Right atrium auricular region (tissue), 2 donors: ENCODE data around the gene ERICH3. TPM values are rescaled to one million over a fixed set of nuclear protein-coding genes. Genes with fewer than 3 reads are reported as not detected.
"Not testable (repeated sequence)": the region's sequence is repeated elsewhere in the genome, so short reads cannot be mapped to it uniquely, and the experiment has no call there.

Experiments
- DNase-seq: peaks from one replicate; pipeline ENCODE4 v3.0.0-alpha.2; 2019; ENCODE audit warnings: low spot score
- H3K27ac ChIP-seq, 2 donors: fragments of 200-600 bp; sonication (generic); 1 replicate in 1 of 2; 2 replicates in 1 of 2; pipeline ENCODE4 v1.5.1; 2016 to 2019
- H3K27me3 ChIP-seq, 2 donors: fragments of 200-600 bp; sonication (generic); one replicate each; pipeline versions ENCODE4 v1.5.1 to v1.6.0; 2017 to 2019
- H3K36me3 ChIP-seq: fragments of 200-600 bp; sonication (generic); one replicate; pipeline ENCODE4 v1.5.1; 2016
- H3K4me1 ChIP-seq, 2 donors: fragments of 200-600 bp; sonication (generic); one replicate each; pipeline versions ENCODE4 v1.5.1 to v1.6.0; 2017 to 2019
- H3K4me3 ChIP-seq, 2 donors: fragments of 200-600 bp; sonication (generic); 1 replicate in 1 of 2; 2 replicates in 1 of 2; pipeline ENCODE4 v1.5.1; 2017 to 2019; ENCODE audit warnings: mild to moderate bottlenecking in 1 of 2, moderate library complexity in 1 of 2
- H3K9me3 ChIP-seq, 2 donors: fragments of 200-600 bp; sonication (generic); one replicate each; pipeline ENCODE4 v1.5.1; 2019
- CTCF ChIP-seq, 2 donors: fragments of 200-600 bp; sonication (generic); IDR thresholded peaks; one replicate each; pipeline ENCODE4 v1.5.1; 2019; ENCODE audit warnings: antibody characterized with exemption in 2 of 2
- total RNA-seq, 2 donors: library from RNA; depleted of rRNA; stranded (reverse); fragments of >200 nt; gene quantifications; one replicate each; pipeline ENCODE4 v1.1.0, GENCODE V29; 2016

Gene ERICH3
- total RNA-seq, 2 donors from 2014 or later = 0.07 TPM; not detected in 1

GRCh38 chr1:74677926-74678325 lies 4.3 kb upstream of the ERICH3 start:
- no peak overlapping the region for H3K4me3 ChIP-seq
- no peak for DNase-seq
- H3K27me3 ChIP-seq = no peaks in the 10 kb centered on the region
- no peak for TF ChIP-seq CTCF (IDR thresholded peaks at IDR 0.05)
- no peaks in the 10 kb centered on the region for H3K4me1 ChIP-seq
- no peaks in the 10 kb centered on the region for H3K36me3 ChIP-seq
- H3K27ac ChIP-seq = no peak overlapping the region
- no peaks in the 10 kb centered on the region for H3K9me3 ChIP-seq

DNA sequence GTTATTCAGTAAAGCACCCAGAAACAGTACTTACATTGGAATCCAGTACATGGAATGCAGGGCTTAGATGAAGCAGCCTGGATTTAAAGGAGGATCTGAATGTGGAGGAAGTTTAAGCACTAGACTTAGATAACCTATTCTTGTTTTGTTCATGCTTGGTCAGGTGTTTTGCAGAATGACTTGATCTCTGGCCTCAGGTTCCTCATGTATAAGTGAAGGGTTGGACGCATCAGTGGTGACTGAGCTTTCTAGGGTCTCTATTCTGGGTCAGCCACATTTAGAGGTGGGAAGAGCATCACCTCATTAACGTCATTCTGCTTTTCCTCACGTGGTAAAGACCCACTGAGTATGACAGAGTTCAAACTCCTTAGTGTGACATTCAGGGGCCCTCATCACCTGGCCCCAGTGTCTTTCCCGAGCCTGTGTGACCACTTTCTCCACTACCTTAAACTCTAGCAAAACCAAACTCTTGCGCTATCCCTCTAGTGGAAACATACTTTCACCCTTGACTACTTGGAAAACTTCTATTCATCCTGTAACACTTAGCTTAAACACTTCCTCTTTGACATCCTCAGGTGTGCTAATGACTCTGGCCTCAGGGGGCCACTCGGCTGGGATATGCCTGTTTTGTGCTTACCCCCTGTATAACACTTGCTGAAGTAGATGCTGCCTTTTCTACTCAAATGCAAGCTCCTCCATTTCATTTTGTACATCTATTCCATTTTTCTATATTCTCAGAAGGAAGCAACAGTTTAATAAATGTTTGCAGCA lies 871 bp upstream of the ERICH3 start:
- DNase-seq = no peak
- peaks cover 0 to 9% of the 10 kb centered on the region in 2 donors for H3K9me3 ChIP-seq
- H3K36me3 ChIP-seq = no peaks in the 10 kb centered on the region
- no peak for TF ChIP-seq CTCF (IDR thresholded peaks at IDR 0.05)
- H3K27ac ChIP-seq = no peak overlapping the region
- H3K27me3 ChIP-seq = no peaks in the 10 kb centered on the region
- H3K4me3 ChIP-seq = no peak overlapping the region
- H3K4me1 ChIP-seq = no peaks in the 10 kb centered on the region

- H3K4me1 ChIP-seq, H3K9me3 ChIP-seq, H3K36me3 ChIP-seq, DNase-seq, H3K27ac ChIP-seq, H3K27me3 ChIP-seq, H3K4me3 ChIP-seq: not testable (repeated sequence)
Measured at GRCh38 chr1:74670866-74671265, 2.7 kb downstream of the ERICH3 start.

DNA sequence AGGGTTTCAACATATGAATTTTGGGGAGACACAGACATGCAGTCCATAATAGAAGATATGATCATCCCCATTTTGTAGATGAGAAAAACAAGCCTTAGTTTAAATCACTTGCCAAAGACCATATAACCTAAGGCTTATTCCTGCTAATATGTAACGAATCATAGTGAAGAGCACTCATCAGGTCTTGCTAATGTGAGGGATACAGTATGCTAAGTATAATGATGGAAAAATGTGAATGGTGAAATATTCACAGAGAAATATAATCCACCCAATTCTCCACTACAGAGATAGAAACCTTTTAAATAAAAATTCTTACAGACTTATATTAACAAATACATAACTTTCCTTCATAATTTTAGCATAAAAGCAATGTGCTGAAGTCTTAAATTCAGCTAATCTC lies 18.9 kb downstream of the ERICH3 start:
- H3K9me3 ChIP-seq = no peaks in the 10 kb centered on the region
- no peaks in the 10 kb centered on the region for H3K27me3 ChIP-seq
- no peak overlapping the region for H3K4me3 ChIP-seq
- no peaks in the 10 kb centered on the region for H3K4me1 ChIP-seq
- no peak for TF ChIP-seq CTCF (IDR thresholded peaks at IDR 0.05)
- no peaks in the 10 kb centered on the region for H3K36me3 ChIP-seq
- H3K27ac ChIP-seq = no peak overlapping the region
- no peak for DNase-seq

DNA sequence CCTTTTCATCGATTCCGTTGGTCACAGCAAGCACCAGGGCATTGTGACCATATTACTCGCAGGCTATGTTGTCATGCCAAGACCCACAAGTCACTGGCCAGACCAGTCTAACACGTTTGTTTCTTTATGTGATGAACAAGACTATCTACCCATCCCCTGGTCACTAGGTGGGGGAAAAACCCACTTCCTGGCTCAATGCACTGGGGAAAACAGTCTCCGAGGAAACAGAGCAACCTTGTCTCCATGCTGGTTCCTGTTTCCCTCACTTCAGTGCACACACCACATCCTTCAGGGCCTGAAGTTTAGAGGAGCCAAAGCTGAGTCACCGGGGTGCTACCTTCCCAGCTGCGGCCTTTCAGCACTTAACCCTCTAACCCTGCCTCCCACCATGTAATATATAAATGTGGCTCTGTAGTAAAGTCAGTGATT lies 20.9 kb downstream of the ERICH3 start:
- TF ChIP-seq CTCF (IDR thresholded peaks at IDR 0.05) = no peak
- Histone ChIP-seq H3K4me1 (no peaks in the 10 kb centered on the region), H3K27ac (no peak overlapping the region), H3K27me3 (no peaks in the 10 kb centered on the region), H3K4me3 (no peak overlapping the region), H3K9me3 (no peaks in the 10 kb centered on the region), H3K36me3 (no peaks in the 10 kb centered on the region)
- no peak for DNase-seq

DNA sequence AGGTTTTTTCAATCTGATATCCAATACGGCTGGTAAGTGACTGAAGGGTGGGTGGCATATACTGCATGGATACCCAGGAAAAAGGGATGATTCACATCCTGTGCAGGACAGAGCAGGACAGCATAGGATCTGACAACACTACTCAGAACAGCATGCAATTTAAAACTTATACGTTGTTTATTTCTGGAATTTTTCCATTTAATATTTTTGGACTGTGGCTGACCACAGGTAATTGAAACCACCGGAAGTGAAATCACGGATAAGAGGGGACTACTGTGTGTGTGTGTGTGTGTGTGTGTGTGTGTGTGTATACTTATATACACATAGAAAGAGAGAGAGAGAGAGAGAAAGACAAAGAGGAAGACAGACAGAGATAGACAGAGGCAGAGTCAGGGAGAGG lies 23.0 kb downstream of the ERICH3 start:
- Histone ChIP-seq H3K4me3 (no peak overlapping the region), H3K27me3 (no peaks in the 10 kb centered on the region), H3K27ac (no peak overlapping the region), H3K9me3 (no peaks in the 10 kb centered on the region), H3K36me3 (no peaks in the 10 kb centered on the region), H3K4me1 (no peaks in the 10 kb centered on the region)
- DNase-seq = no peak
- TF ChIP-seq CTCF (IDR thresholded peaks at IDR 0.05) = no peak
